Retinal pigment epithelial cell (primary cell): Measurements from ENCODE around the gene SPECC1L.

ENCODE experiments used
- DNase-seq: peaks from one replicate; pipeline ENCODE4 v3.0.0-alpha.2; 2010; ENCODE audit warnings: low read depth
- H3K4me3 ChIP-seq: 2 replicates; pipeline ENCODE4 v1.5.1; 2011; ENCODE audit warnings: mild to moderate bottlenecking, low read length, control low read depth, moderate library complexity
- CTCF ChIP-seq: conservative IDR thresholded peaks from 2 replicates; pipeline ENCODE4 v1.5.1; 2011; ENCODE audit warnings: low read depth, low read length, control low read depth, inconsistent platforms

SPECC1L gene

GRCh38 chr22:24341627-24342026 is 71.0 kb downstream of the SPECC1L start:
- no peak for DNase-seq
- no peak for TF ChIP-seq CTCF
- H3K4me3 ChIP-seq = no peak overlapping the region

GRCh38 chr22:24350627-24351026 is 80.0 kb downstream of the SPECC1L start:
- H3K4me3 ChIP-seq = no peak overlapping the region
- no peak for TF ChIP-seq CTCF
- DNase-seq = no peak

GRCh38 chr22:24353121-24353520 is 82.5 kb downstream of the SPECC1L start:
- TF ChIP-seq CTCF = no peak
- H3K4me3 ChIP-seq = no peak overlapping the region
- no peak for DNase-seq

- DNase-seq = no peak
- TF ChIP-seq CTCF = no peak
- no peak overlapping the region for H3K4me3 ChIP-seq
These were observed 84.9 kb downstream of the SPECC1L start for GRCh38 chr22:24355574-24355973.

GRCh38 chr22:24357547-24357946 is 86.9 kb downstream of the SPECC1L start:
- no peak for DNase-seq
- H3K4me3 ChIP-seq = no peak overlapping the region
- no peak for TF ChIP-seq CTCF

GRCh38 chr22:24358105-24358836 is 87.6 kb downstream of the SPECC1L start:
- H3K4me3 ChIP-seq = no peak overlapping the region
- TF ChIP-seq CTCF = no peak
- DNase-seq = no peak

- DNase-seq = no peak
- no peak for TF ChIP-seq CTCF
- no peak overlapping the region for H3K4me3 ChIP-seq
These were observed 89.0 kb downstream of the SPECC1L start for GRCh38 chr22:24359452-24360120.
